HG02763 (cell line): ENCODE results near the gene MMS22L.

ENCODE experiments used
- ATAC-seq: cut with Tn5 transposase; IDR thresholded peaks from one replicate; pipeline ENCODE4 v1.9.1; 2021; ENCODE audit warnings: mild to moderate bottlenecking, moderate library complexity; ENCODE audit not compliant: unreplicated experiment

MMS22L gene

GRCh38 chr6:97150932-97151331 is 132.1 kb downstream of the MMS22L start:
- no peak for ATAC-seq

DNA sequence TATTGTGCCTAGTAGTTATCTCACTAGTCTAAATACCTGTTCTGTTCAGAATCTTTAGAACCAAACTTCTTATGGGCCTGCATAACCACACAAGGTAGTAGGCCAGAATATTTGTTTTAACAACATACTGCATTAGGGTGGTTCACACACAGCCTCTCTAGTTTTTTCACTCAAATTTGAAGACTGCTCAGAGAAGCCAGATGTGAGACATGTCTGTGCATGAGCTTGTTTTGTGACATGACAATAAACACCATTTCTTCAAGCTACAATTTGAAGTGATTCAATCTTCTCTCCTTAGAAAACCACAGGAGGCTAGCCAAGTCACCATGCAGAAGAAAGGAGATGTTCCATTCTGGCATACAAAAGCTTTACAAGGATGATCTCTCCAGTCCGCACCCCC is 135.6 kb downstream of the MMS22L start:
- ATAC-seq, result no peak

- ATAC-seq, result no peak
Observed at GRCh38 chr6:97145691-97146090, 137.3 kb downstream of the MMS22L start.

DNA sequence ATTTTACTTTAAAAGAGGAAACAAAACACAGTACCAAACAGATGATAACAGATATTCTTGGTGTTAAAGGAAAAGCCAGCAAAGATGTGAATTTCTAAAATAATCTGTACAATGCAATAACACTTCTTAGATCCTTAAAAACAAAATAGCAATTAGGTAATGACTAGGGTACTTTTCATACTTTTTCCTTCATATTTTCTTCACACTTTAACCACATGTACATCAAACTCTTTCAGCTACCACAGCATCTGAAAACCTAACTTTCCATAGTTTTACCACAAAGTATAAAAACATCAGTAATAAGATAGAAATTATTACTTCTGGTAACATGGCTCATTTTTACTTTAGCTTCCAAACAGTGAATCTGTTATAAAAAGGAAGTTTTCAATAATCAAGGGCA is 141.3 kb downstream of the MMS22L start:
- ATAC-seq, result no peak

- ATAC-seq, result no peak
Observed at GRCh38 chr6:97138581-97138980, 144.4 kb downstream of the MMS22L start.

DNA sequence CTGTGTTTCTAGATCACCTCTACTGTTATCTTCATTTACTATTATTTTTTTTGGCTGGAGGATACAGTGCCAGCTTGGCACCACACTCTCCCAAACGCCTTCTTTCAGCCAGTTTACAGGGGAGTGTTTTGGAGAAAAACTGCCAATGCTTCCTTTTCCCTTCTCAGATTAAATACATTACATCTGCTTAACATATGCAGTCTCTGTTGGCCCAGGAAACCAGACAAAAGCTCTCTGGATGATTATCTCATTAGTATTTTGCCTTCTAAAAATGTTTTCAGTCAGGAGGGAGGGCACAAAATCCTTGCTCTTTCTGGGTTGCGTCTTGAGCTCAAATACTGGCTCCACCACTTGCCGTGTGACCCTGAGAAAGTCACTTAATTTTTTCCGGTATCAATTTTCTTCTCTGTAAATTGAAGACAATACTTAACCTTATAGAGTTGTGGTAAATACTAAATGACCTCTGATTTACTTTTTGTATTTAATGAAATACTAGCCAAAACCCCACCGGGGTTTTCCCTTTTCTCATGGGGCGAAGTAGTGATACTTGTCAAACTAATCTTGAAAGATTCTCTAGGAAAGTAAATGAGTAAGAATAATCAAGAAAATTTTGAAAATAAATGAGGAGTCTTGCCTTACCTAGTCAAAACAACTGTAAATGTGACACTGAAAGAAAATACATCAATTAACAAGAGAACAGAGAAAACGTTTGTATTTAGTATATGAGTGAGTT is 146.2 kb downstream of the MMS22L start:
- ATAC-seq, result no peak

DNA sequence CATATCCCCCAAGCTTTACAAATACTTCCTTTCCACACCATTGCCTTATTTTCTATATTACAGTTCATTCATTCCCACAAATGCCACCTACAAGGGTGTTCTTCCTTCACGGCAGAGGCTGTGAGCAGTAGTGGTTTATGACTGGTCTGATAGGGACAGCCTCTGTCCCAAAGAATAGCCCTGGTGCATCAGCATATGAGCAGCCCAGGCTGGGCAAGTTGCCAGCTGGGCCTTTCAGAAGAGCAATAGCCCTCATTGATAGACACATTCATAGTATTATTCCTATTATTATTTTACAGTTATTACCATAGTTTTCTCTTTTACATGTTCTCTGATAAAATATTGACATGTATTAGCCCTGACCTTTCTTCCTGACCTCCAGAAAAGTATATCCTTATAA is 149.9 kb downstream of the MMS22L start:
- ATAC-seq, result no peak

DNA sequence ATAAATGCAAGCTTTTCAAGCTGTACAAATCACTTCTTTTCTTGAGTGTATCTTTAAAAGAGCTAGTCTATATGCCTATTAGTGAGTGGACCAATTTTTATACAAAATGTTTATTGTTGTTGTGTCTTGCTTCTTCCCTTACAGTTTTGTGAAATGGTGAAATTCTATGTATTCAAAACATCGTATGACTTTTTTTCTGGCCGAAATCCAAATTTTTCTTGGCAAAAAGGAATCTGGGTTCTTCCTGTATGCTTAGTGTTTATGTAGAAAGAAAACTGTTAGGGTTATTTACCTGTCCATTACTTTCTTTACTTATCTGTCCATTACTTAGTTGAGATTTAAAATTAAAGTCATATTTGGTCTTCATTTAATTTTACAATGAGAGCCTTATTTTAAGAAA is 153.9 kb downstream of the MMS22L start:
- ATAC-seq, result no peak

- ATAC-seq, result no peak
Observed at GRCh38 chr6:97128507-97128906, 154.5 kb downstream of the MMS22L start.

DNA sequence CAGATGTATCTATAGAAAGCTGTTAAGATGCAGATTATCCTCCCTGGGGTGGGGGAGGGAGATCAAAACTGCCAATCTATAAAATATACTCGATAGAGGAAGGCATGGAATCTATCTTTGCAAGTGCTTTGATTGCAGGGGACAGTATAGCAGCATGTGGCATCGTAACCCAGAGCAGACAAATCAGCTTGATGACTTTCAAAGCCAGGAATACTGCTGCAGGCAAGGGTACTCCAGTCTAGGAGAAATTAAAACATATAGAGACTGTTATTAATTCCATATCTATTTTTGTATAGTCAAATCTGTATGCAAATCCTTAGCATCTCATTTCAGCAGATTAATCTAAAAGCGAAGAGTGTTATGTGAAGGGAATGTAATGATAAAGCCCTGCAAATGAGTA is 159.4 kb downstream of the MMS22L start:
- no peak for ATAC-seq

DNA sequence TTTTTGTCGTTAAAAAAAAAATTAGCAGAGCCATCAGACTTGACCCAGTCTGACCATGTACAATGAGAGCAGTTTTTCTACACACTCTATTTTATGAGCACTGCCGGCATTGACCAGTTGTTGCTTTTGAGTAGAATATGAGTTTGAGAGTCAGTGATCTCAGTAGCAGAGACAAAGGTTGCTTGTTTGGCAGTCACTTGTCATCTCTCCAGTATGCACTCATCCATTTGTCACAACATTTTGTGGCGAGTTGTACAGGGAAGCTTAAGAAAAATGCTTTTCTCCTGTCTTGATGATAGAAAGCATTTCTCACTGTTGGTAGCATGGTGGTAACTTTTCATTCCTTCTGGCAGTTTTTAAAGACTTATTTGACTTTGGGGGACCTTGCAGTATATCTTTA is 159.9 kb downstream of the MMS22L start:
- no peak for ATAC-seq

DNA sequence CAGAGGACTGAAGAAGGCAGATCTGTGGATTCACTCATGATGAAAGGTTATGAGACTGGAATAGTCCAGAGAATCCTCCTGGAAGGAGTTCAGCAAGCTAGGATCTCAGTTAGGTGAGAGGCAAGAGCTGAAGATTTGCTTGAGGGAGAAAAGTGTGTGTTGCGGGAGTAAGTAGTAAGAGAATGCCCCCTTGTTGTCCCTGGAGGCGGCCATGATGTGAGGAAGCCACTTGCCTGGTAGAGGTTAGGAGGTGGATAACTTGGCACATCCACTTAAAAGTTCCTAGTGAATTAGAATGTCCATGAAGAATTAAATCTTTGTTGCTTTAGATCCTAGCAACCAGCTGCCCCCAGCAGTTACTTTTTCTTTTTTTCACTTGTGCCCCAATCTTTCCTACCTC is 162.5 kb downstream of the MMS22L start:
- no peak for ATAC-seq

- no peak for ATAC-seq
Observed at GRCh38 chr6:97114645-97115044, 168.4 kb downstream of the MMS22L start.

GRCh38 chr6:97113170-97113569 is 169.8 kb downstream of the MMS22L start:
- ATAC-seq, result no peak

- ATAC-seq, result no peak
Observed at GRCh38 chr6:97111243-97111642, 171.8 kb downstream of the MMS22L start.

DNA sequence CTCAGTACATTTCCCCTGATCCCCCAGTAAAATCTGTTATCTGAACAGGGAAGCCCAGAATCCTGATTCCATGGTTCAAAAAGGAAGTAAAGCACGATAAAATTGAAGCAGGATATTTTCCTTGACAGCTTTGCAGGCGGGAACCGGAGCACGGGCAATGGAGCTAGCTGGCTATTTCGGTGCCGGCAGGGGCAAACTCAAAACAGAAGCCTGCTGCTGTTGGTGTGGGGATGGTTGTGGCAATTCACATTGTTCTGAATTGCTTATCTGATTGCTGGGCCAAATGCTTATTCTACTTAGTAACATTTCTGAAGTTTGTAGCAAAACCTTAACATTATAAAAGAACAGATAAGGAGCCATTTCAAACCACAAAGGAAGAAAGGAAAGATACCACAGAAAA is 172.4 kb downstream of the MMS22L start:
- ATAC-seq, result no peak

GRCh38 chr6:97110149-97110548 is 172.9 kb downstream of the MMS22L start:
- ATAC-seq, result no peak

- no peak for ATAC-seq
Observed at GRCh38 chr6:97109444-97109843, 173.6 kb downstream of the MMS22L start.

- no peak for ATAC-seq
Observed at GRCh38 chr6:97102145-97102790, 180.7 kb downstream of the MMS22L start.

DNA sequence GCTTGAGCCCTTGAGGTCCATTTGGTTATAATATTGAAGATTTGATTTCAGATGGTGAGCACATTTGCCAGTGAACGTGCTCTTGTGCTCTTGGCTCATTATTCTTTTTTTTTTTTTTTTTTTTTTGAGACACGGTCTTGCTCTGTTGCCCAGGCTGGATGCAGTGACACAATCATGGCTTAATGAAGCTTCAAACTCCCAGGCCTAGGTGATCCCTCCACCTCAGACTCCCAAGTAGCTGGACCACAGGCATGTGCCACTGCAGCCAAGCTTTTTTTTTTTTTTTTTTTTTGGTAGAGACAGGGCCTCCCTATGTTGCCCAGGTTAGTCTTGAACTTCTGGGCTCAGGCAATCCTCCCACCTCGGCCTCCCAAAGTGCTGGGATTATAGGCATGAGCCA is 182.3 kb downstream of the MMS22L start:
- ATAC-seq, result no peak

- ATAC-seq, result no peak
Observed at GRCh38 chr6:97097068-97098047, 185.7 kb downstream of the MMS22L start.
